Endometrial microvascular endothelial cells (primary cell): ENCODE results near the gene PRDM12. TPM values are rescaled to one million over a fixed set of nuclear protein-coding genes. Genes with fewer than 3 reads are reported as not detected.

Experiments
- in situ Hi-C: cut with HindIII; loops from 2 replicates; pipeline ENCODE4 v1.10.0; 2017; ENCODE audit warnings: low sequenced_read_pairs, low pct_unique_long_range_greater_than_20kb; ENCODE audit errors: inconsistent ontology term
- total RNA-seq: library from RNA; depleted of rRNA; stranded (reverse); fragments of >200 nt; gene quantifications from one replicate; pipeline ENCODE4 v1.2.3, GENCODE V29; 2015; ENCODE audit errors: inconsistent ontology term

The PRDM12 gene
- total RNA-seq, 1 donor from 2014 or later: not detected

GRCh38 chr9:130662099-130662969 is 2.1 kb upstream of the PRDM12 start:
- in situ Hi-C loops: no loop called here

GRCh38 chr9:130662970-130663257 is 1.5 kb upstream of the PRDM12 start:
- in situ Hi-C loops: no loop called here

GRCh38 chr9:130663258-130663976 is 977 bp upstream of the PRDM12 start:
- in situ Hi-C loops: no loop called here

GRCh38 chr9:130663977-130664250 is 480 bp upstream of the PRDM12 start:
- in situ Hi-C loops: no loop called here

- in situ Hi-C loops: no loop called here
Measured at GRCh38 chr9:130665029-130665430, 636 bp downstream of the PRDM12 start.

- in situ Hi-C loops: no loop called here
Measured at GRCh38 chr9:130665431-130666392, 1.3 kb downstream of the PRDM12 start.

- in situ Hi-C loops: no loop called here
Measured at GRCh38 chr9:130666393-130667119, 2.2 kb downstream of the PRDM12 start.

- in situ Hi-C loops: no loop called here
Measured at GRCh38 chr9:130667120-130667435, 2.7 kb downstream of the PRDM12 start.

- in situ Hi-C loops: no loop called here
Measured at GRCh38 chr9:130668196-130668595, 3.8 kb downstream of the PRDM12 start.

GRCh38 chr9:130668659-130669058 is 4.3 kb downstream of the PRDM12 start:
- in situ Hi-C loops: no loop called here

- in situ Hi-C loops: no loop called here
Measured at GRCh38 chr9:130669965-130670364, 5.6 kb downstream of the PRDM12 start.

- in situ Hi-C loops: no loop called here
Measured at GRCh38 chr9:130670644-130671043, 6.2 kb downstream of the PRDM12 start.

GRCh38 chr9:130672466-130672865 is 8.1 kb downstream of the PRDM12 start:
- in situ Hi-C loops: no loop called here

- in situ Hi-C loops: no loop called here
Measured at GRCh38 chr9:130672933-130673615, 8.7 kb downstream of the PRDM12 start.

- in situ Hi-C loops: no loop called here
Measured at GRCh38 chr9:130675396-130675795, 11.0 kb downstream of the PRDM12 start.

- in situ Hi-C loops: no loop called here
Measured at GRCh38 chr9:130677252-130677651, 12.9 kb downstream of the PRDM12 start.

GRCh38 chr9:130680836-130681768 is 16.7 kb downstream of the PRDM12 start:
- in situ Hi-C loops: no loop called here
